Pons (tissue), 1 donor: ENCODE data around the gene TMEM132C.
"Not testable (repeated sequence)": the region's sequence is repeated elsewhere in the genome, so short reads cannot be mapped to it uniquely, and the experiment has no call there.

ENCODE experiments used
- DNase-seq: peaks from one replicate; pipeline ENCODE4 v3.0.0-alpha.2; 2016; ENCODE audit warnings: low spot score

TMEM132C gene

GRCh38 chr12:128483526-128484255 is 216.7 kb downstream of the TMEM132C start:
- DNase-seq: no peak

GRCh38 chr12:128497376-128497775 is 230.4 kb downstream of the TMEM132C start:
- not testable (repeated sequence) for DNase-seq

- DNase-seq: no peak
These were observed 240.5 kb downstream of the TMEM132C start for GRCh38 chr12:128507470-128507869.

DNA sequence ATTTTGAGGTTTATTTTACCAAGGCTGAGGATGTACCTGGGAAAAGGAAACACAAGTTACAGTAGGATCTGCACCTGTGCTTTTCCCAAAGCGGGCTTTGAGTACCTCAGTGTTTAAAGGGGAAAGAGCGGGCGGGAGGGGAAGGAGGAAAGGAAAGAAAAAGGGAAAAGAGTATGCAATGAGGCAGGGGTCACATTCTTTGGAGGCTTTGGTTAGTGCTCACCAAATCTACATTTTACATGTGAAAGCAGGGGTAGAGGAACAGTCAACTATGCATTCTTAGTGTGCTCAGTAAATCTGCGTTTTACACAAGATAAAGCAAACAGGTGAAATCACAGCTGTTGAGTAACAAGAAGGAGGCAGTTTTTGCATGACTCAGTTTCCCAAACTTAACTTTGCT is 242.2 kb downstream of the TMEM132C start:
- no peak for DNase-seq

- DNase-seq: no peak
These were observed 243.5 kb downstream of the TMEM132C start for GRCh38 chr12:128510511-128510910.

DNA sequence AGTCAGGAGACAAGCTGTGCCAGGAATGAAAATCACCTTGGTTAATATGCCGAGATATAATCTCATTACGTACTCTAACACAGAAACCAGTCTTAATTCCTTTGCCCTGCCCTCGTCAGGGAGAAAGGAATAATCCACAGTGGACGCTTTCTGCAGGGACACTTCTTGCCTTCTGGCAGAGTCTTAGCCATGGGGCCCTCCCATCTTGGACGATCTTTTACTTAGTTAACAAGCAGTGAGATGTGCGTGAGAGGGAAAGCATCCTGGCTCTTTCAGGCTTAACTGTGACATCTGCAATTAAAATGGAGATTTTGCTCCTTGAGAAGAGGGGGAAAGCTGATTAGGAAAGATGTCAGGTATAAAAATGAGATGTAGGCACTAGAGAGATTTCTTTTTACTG is 246.4 kb downstream of the TMEM132C start:
- no peak for DNase-seq

- no peak for DNase-seq
These were observed 246.9 kb downstream of the TMEM132C start for GRCh38 chr12:128513831-128514230.

DNA sequence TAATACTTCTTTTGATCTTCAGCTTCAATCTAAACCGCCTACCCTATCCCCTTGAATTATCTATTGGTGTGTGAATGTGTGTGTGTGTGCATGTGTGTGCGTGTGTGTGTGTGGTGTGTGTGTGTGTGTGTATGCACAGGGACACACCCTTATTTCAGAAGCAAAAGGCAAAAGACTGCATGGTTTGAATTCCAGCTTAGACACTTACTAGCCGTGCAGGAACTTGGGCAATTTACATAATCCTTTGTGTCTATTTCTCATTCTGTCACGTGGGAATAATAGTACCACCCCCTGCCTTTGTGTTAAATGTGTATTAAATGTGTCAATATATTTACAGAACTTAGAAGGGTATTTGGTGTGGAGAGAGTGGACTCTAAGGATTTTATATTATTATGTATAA is 251.7 kb downstream of the TMEM132C start:
- no peak for DNase-seq

- no peak for DNase-seq
These were observed 252.5 kb downstream of the TMEM132C start for GRCh38 chr12:128519426-128519825.

- DNase-seq: no peak
These were observed 255.0 kb downstream of the TMEM132C start for GRCh38 chr12:128521981-128522380.

- no peak for DNase-seq
These were observed 257.5 kb downstream of the TMEM132C start for GRCh38 chr12:128524439-128524838.

DNA sequence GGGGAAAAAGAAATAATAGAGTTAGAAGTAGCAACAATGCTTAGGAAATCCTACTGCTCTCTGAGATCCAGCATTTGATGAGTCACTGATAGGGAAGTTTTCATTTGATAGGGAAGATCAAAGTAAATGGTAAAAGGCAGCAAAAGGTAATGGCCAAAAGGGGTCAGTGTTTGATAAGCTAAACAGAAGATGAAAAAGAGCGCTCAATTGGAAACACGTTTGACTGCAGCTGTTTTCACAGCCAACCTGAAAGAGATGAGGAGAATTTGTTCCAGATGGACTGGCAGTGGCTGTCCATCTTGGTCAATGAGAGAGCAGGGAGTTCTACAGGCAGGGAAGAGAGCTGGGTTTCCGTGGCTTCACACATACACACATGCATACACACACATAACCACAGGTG is 264.2 kb downstream of the TMEM132C start:
- DNase-seq: no peak

- DNase-seq: no peak
These were observed 267.9 kb downstream of the TMEM132C start for GRCh38 chr12:128534906-128535305.

DNA sequence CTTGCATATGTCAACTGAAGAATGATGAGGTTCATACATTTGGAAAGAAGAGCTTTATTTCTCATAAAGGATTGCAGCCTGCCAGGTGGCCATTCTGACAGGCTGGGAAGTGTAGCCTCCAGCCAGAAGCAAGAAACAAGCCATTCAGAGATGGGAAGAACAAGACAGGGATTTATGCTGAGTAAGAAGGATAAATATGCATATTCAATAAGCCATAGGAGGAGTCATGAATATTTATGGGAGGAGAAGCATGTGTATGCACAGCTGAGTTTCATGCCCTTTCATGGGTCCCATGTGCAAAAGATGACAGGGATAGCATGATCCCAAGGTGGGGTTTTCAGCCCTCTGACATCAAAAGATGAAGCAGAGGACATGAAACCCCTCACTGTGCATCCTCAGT is 269.8 kb downstream of the TMEM132C start:
- DNase-seq: no peak

DNA sequence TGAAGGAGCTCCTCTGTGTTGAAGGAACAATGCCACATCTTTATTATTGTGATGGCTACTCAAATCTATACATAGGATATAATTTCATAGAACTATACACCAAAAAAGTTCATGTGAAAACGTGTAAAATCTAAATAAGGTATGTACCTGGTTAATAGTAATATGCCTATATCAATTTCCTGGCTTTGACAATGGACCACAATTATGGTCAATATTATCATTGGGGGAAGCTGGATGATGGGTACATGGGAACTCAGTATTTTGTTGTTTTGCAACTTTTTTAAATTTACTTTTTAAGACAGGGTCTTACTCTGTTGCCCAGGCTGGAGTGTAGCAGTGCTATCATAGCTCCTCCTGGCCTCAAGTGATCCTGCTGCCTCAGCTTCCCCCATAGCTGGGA is 270.7 kb downstream of the TMEM132C start:
- DNase-seq: no peak

DNA sequence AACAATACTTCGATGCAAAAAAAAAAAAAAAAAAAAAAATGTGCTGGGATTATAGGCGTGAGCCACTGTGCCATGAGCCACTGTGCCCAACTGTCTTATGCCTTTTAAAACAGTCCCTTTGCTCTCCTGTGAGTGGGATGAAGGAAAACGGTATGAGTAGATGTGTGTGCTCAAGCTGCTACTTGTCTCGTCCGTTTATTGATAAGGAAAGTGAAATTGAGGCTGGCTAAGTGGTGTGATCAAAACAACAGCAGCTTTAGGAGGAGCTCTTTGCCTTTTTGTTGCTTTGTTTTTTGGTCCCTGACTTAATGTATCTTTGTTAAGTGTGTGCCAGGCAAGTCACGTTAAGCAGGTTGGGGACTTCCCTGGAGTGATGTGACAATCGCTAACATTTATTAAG is 275.9 kb downstream of the TMEM132C start:
- no peak for DNase-seq

DNA sequence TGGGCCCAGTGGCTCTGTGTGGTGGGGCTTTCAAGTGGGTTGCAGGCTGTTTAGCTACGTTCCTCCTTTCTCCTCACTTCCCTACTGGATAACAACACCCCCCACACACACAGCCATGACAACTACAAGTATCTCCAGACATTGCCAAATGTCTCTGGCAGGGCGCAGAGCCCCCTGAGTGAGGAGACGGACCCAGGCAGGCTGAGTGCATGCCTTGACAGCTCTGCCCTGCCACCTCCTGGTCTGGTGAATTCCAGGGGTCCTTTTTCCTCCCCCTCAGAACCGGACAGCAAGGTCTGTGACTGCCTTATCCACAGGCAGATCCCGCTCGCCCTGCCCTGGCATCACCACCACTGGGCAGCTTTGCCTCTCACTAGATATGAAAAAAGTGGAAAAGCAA is 276.5 kb downstream of the TMEM132C start:
- no peak for DNase-seq

GRCh38 chr12:128543971-128544370 is 277.0 kb downstream of the TMEM132C start:
- no peak for DNase-seq

DNA sequence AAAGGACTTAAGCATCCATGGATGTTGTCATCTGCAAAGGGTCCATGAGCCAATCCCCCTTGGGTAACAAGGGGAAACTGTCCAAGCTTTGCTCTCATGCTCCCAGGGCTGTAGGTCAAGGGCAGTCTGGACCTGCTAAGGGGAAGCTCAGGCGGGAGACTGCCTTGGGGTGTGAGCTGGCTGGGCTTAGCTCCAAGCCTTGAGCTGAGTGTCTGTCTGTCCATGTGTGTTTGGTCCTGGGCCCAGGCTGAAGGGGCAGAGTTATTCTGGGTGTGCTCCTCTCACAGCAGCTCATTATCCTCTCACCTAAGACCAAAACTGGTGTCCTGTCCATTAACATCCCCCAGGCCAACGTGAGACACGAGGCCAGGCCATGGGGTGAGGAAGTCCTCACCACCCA is 282.0 kb downstream of the TMEM132C start:
- no peak for DNase-seq

GRCh38 chr12:128549601-128550218 is 282.7 kb downstream of the TMEM132C start:
- DNase-seq: no peak

GRCh38 chr12:128551266-128551665 is 284.3 kb downstream of the TMEM132C start:
- peak; percentile 32 for DNase-seq

DNA sequence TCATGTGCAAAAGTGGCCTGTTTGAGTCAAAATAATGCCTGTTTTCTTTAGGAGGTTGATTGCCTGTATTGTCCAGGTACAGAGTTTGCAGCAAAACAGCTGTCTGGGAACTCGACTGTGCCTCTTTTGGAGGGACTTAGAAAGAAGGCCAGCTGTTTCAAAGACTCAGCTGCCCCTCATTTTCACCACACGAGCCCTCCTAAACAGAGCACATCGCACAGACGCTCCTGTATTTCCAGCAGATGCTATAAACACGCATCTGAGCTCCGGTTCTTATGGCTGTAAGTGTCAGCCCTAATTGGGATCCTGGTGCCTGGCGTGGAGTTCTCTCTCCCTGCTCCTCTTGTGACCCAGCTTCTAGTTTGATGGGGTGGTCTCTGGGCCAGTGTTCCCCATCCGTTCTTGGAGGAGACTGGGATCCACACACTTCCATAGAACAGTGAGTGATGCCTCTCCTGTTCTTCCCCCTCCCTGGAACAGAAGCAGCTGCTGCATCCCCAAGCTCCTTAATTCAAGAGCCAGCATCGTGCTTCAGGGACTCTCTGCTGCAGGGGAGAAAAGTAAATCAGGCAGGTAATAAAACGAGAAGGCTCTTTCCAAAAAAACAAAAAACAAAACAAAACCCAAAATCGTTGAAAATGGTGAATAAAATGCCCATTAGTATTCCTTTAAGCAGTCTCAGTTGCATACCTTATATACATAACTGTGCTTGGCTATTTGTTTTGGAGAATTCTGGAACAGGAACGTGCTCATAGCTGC is 287.8 kb downstream of the TMEM132C start:
- DNase-seq: no peak

GRCh38 chr12:128557231-128557630 is 290.3 kb downstream of the TMEM132C start:
- DNase-seq: no peak
